SJCRH30 (cell line): ENCODE measurements around the gene HSD17B3. TPM values are rescaled to one million over a fixed set of nuclear protein-coding genes. Genes with fewer than 3 reads are reported as not detected.
"Not testable (repeated sequence)": the region's sequence is repeated elsewhere in the genome, so short reads cannot be mapped to it uniquely, and the experiment has no call there.

Experiments used
- DNase-seq, 2 experiments: peaks; one replicate each; pipeline ENCODE4 v3.0.0-alpha.2; 2015 to 2020
- H3K27ac ChIP-seq: fragments of 250-450 bp; sonication (Bioruptor Pico); 2 replicates; pipeline ENCODE4 v1.5.1; 2020; ENCODE audit warnings: mild to moderate bottlenecking, moderate library complexity
- H3K27me3 ChIP-seq: fragments of 250-450 bp; sonication (Bioruptor Pico); 2 replicates; pipeline ENCODE4 v1.5.1; 2020; ENCODE audit warnings: mild to moderate bottlenecking, moderate library complexity
- H3K36me3 ChIP-seq: fragments of 250-450 bp; sonication (Bioruptor Pico); 2 replicates; pipeline ENCODE4 v1.5.1; 2020; ENCODE audit warnings: mild to moderate bottlenecking, moderate library complexity
- H3K4me1 ChIP-seq: fragments of 250-450 bp; sonication (Bioruptor Pico); 2 replicates; pipeline ENCODE4 v1.5.1; 2020; ENCODE audit warnings: mild to moderate bottlenecking, moderate library complexity
- H3K4me3 ChIP-seq: fragments of 250-450 bp; sonication (Bioruptor Pico); 2 replicates; pipeline ENCODE4 v1.5.1; 2020; ENCODE audit warnings: mild to moderate bottlenecking, moderate library complexity
- H3K9me3 ChIP-seq: fragments of 250-450 bp; sonication (Bioruptor Pico); replicated peaks from 2 replicates; pipeline ENCODE4 v1.5.1; 2020; ENCODE audit warnings: mild to moderate bottlenecking, moderate library complexity
- total RNA-seq: library from RNA; depleted of rRNA; stranded (reverse); fragments of >200 nt; shearing (Covaris generic); gene quantifications from 2 replicates; pipeline ENCODE4 v1.2.3, GENCODE V29; 2014

HSD17B3 gene
- total RNA-seq, 1 experiment from 2014 or later = 0.20 TPM

DNA sequence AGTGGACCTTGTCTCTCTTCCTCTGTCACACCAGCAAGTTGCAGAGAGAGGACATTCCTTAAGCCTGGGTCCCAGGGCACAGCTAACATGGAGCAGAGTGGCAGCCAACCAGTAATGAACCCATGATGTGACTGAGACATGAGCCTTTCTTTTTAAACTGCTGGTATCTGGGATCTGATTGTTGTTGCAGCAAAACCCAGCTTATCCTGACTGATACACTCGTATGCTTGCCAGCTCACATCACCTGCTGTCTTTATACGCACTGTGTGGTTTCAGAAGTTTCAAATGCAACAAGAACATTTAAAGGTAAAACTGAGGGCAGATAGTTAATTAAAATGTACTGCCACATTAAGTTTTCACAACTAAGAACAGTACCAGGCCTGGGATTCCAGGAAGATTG lies 97.1 kb downstream of the HSD17B3 start:
- H3K4me3 ChIP-seq = no peak overlapping the region
- H3K27ac ChIP-seq = peak overlapping the region; percentile 71; the same call in 1 of the 2 replicates
- H3K4me1 ChIP-seq = peaks cover 16% of the 10 kb centered on the region
- H3K27me3 ChIP-seq = no peaks in the 10 kb centered on the region
- no peaks in the 10 kb centered on the region for H3K36me3 ChIP-seq
- peaks cover 7% of the 10 kb centered on the region for H3K9me3 ChIP-seq
- DNase-seq = no peak

DNA sequence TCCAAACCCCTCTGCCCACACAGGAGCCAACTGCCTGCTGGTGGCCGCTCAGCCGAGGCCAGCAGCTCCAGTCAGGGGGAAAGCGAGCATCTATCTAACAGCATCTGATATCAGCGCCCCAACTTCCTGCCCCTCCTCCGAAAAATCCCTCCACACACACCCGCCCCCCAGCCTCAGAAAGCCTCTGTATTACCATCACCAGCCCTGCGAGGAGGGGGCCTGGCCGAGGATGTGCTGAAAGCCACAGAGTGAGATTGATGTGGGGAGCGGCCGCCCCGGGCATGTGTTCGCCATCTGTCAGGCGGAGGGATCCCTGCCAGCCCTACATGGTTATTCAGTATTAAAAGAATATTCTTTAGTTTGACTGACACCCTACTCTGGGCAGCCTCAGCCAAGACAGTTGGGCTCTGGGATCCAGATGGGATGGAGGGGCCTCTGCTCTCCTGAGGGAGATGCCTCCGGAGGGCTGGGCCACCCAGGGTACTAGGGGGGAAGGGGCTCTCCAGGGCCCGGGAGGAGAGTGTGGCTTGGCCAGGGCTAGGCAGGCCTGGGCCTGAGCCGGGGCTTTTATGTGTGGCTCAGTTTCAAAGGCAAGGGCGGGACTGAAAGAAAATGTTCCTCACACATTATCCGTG lies 98.0 kb downstream of the HSD17B3 start:
- peak; percentile 98 to 99 for DNase-seq
- H3K36me3 ChIP-seq = no peaks in the 10 kb centered on the region
- H3K27ac ChIP-seq = peak overlapping the region; percentile 71
- peaks cover 7% of the 10 kb centered on the region for H3K9me3 ChIP-seq
- H3K4me3 ChIP-seq = peak overlapping the region; percentile 40
- H3K4me1 ChIP-seq = peaks cover 16% of the 10 kb centered on the region
- no peaks in the 10 kb centered on the region for H3K27me3 ChIP-seq

DNA sequence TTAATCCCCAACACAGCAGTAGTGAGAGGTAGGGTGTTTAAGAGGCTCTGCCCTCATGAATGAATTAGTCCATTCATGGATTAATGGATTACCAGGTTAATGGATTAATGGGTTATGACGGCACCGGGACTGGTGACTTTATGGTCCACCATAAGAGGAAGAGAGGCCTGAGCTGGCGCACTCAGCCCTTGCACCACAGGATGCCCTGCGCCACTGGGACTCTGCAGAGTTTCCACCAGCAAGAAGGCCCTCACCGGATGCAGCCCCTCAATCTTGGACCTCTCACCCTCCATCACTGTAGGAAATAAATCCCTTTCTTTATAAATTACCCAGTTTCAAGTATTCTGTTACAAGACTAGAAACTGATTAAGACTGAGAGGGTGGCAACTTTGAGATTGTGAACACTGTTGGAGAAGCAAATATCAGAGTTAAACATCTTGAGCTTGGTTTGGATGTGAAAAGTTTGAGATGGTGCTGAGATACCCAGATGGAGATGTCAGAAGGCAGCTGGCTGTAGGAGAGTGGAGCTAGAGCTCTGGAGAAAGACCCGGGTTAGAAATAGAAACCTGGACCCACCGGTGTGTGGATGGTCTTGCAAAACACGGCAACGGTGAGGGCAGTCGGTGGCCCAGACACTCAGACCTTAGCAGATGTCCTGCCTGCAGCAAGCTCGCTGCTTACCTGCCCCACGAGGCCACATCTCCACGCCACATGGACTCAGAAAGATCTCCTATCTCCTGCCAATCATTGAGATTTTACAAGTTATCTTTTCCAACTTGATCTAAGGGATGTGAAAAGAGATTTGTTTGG lies 98.8 kb downstream of the HSD17B3 start:
- H3K27me3 ChIP-seq = no peaks in the 10 kb centered on the region
- peaks cover 7% of the 10 kb centered on the region for H3K9me3 ChIP-seq
- no peak for DNase-seq
- peaks cover 16% of the 10 kb centered on the region for H3K4me1 ChIP-seq
- no peaks in the 10 kb centered on the region for H3K36me3 ChIP-seq
- peak overlapping the region; percentile 40 for H3K4me3 ChIP-seq
- peak overlapping the region; percentile 71 for H3K27ac ChIP-seq

DNA sequence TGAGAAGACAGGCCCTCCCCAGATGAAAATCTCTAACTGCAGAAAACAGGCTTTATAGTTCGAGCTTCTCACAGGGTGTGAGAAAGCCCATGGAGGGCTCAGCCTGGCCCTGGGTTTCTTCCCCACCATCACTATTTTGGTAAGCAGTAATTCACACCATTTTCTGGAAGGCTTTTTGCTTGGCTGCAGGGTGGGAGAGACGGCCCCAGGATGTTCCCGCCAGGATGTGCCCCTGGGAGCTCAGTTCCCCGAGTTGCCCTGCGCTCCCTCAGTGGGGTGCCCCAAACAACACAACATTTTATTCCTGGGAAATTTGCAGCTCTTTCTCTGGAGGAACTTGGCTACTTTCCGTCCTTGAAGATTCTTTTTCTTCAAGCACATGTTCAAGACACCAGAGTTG lies 100.8 kb downstream of the HSD17B3 start:
- no peak for DNase-seq
- Histone ChIP-seq H3K27me3 (no peaks in the 10 kb centered on the region), H3K4me3 (no peak overlapping the region), H3K9me3 (peaks cover 7% of the 10 kb centered on the region), H3K36me3 (no peaks in the 10 kb centered on the region), H3K27ac (no peak overlapping the region), H3K4me1 (peaks cover 16% of the 10 kb centered on the region)

DNA sequence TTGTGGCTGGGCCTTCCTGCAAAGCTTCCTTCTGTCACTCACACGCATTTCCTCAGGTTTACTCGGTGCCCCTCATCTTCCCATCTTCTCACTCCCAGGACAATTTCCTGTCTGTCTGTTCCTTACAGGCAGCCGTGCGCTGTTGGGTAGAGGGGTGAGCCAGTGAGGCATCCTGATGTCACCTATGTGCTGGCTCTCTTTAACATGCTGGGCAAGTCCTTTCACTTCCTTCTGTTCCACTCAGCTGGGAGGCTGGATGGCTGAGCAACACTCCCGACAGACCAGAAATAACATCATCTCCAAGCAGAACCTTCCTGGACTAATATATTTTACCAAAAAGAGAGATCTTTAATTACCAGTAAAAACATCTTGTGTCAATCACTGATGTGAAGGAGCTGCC lies 103.0 kb downstream of the HSD17B3 start:
- Histone ChIP-seq H3K36me3 (no peaks in the 10 kb centered on the region), H3K27ac (no peak overlapping the region), H3K27me3 (no peaks in the 10 kb centered on the region), H3K9me3 (no peaks in the 10 kb centered on the region), H3K4me3 (no peak overlapping the region), H3K4me1 (peaks cover 9% of the 10 kb centered on the region)
- no peak for DNase-seq

DNA sequence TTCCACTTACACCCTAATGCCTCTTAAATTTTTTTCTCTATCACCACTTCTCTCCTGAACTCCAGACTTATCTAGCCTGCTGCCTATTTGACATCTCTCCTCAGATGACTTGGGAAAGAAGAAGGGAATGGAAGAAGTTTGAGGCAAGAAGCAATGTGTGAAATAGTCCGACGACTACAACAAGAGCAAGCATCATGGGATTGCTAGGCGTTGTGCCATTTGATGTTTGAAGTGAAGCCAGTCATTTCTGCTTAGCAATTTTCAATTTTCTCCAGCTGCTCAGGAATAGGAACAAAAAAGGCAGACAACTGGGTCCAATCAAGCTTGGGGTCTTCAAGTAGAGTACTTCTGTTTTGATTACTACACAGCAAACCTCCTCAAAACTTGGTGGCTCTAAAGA lies 106.4 kb downstream of the HSD17B3 start:
- Histone ChIP-seq H3K27ac (no peak overlapping the region), H3K4me3 (no peak overlapping the region), H3K27me3 (no peaks in the 10 kb centered on the region), H3K9me3 (peaks cover 8% of the 10 kb centered on the region), H3K4me1 (peaks cover 7% of the 10 kb centered on the region; the same call in 1 of the 2 replicates), H3K36me3 (no peaks in the 10 kb centered on the region)
- no peak for DNase-seq

DNA sequence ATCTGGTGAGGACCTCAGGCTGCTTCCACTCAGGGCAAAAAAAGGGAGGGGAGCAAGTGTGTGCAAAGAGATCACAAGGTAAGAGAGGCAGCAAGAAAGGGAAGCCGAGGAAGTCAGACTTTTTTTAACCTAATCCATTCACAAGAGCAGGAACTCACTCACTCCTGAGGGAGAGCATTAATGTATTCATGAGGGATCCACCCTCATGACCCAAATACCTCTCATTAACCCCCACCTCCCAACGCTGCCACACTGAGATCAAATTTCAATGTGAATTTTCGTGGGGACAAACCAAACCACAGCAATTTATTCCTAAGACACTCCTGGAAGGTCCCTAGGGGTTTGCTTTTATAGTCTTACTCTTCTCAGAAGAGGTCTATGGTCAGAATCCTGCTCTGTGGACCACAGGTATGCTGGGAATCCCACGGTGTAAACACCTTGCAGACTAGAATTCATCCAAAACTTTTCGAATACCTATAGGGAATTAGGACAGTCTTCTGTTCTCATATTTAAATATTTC lies 108.7 kb downstream of the HSD17B3 start:
- Histone ChIP-seq H3K27me3 (no peaks in the 10 kb centered on the region), H3K4me1 (peaks cover 7% of the 10 kb centered on the region; the same call in 1 of the 2 replicates), H3K9me3 (peaks cover 11% of the 10 kb centered on the region), H3K4me3 (no peak overlapping the region), H3K36me3 (no peaks in the 10 kb centered on the region), H3K27ac (no peak overlapping the region)
- peak in 1 of 2 experiments; percentile 39 for DNase-seq

DNA sequence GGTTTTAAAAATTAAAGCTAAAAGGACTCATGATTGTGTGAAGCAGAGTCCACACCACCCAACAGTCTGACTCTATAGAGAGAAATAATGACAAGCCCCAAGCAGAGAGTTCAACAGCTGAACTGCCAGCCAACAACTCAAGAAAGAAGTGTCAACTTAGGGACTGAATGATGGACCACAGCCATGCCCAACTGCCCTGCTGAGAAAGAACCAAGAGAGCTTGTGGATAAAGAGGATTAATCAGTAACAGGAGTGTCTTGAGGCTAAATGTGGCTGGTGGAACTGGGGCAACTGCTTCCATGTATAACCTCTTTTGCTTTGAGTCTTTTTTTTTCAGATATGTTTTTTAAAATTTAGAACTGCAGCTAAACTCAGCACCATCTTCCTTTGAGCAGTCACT lies 109.3 kb downstream of the HSD17B3 start:
- DNase-seq = no peak

DNA sequence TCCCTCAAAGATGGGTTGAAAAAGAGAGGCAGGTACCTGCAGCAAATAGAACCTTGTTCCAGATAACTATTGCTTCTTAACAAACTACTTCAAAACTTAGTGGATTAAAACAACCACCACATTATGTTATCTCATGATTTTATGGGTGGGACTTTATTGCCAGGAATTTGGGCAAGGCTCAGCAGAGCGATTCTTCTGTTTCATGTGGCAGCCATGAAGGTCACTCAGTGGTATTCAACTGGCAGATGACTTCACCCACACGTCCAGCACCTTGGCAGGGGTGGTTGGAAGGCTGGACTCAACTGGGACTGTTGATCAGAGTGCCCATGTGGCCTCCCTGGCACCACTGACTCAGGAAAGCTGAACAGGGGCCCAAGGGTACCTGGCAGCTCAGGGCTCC lies 112.0 kb downstream of the HSD17B3 start:
- H3K4me1 ChIP-seq = peaks cover 21% of the 10 kb centered on the region; the same call in 1 of the 2 replicates
- H3K9me3 ChIP-seq = peaks cover 11% of the 10 kb centered on the region
- DNase-seq = no peak
- no peak overlapping the region for H3K4me3 ChIP-seq
- H3K27ac ChIP-seq = no peak overlapping the region
- no peaks in the 10 kb centered on the region for H3K36me3 ChIP-seq
- H3K27me3 ChIP-seq = no peaks in the 10 kb centered on the region

More for the DNA sequence above, 109.3 kb downstream of the HSD17B3 start:
- Histone ChIP-seq H3K4me3 (no peak overlapping the region), H3K36me3 (no peaks in the 10 kb centered on the region), H3K9me3 (peaks cover 11% of the 10 kb centered on the region), H3K27ac (no peak overlapping the region), H3K4me1 (peaks cover 7% of the 10 kb centered on the region; the same call in 1 of the 2 replicates), H3K27me3 (no peaks in the 10 kb centered on the region)

DNA sequence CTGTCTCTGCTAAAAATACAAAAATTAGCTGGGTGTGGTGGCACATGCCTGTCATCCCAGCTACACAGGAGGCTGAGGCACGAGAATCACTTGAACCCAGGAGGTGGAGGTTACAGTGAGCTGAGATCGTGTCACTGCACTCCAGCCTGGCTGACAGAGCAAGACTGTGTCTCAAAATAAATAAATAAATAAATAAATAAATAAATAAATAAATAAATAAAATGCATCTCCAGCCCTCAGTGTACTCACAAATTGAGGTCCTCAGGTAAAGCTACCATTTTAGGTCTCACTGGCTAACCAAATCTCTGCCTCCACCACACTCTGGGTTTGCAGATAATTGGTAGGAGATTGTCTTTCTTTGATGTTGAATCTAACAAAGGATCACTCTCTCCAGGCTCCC lies 112.4 kb downstream of the HSD17B3 start:
- peaks cover 11% of the 10 kb centered on the region for H3K9me3 ChIP-seq
- H3K27ac ChIP-seq, H3K36me3 ChIP-seq, H3K4me3 ChIP-seq, H3K27me3 ChIP-seq, DNase-seq: not testable (repeated sequence)
- H3K4me1 ChIP-seq = peaks cover 21% of the 10 kb centered on the region; the same call in 1 of the 2 replicates

DNA sequence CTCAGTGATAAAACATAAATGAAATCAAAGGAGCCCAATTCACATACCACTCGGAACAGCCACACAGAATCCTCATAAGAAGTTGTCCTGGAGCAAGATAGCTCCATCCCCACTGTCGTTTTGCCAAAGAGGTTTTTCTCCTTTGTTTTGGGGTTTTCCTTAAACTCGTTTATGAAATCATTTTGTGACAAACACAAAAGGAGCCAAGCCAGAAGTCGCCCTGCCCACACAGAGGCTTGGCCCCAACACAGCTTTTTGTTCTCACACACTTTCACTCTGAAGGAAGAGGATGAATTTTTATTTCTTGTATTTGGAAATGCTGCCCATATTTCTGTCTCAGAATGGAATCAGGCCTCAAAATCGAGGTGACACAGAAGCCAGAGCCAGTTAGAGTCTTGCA lies 113.4 kb downstream of the HSD17B3 start:
- Histone ChIP-seq H3K27ac (no peak overlapping the region), H3K27me3 (no peaks in the 10 kb centered on the region), H3K4me3 (no peak overlapping the region), H3K36me3 (no peaks in the 10 kb centered on the region), H3K9me3 (peaks cover 10% of the 10 kb centered on the region), H3K4me1 (peaks cover 21% of the 10 kb centered on the region; the same call in 1 of the 2 replicates)
- no peak for DNase-seq

DNA sequence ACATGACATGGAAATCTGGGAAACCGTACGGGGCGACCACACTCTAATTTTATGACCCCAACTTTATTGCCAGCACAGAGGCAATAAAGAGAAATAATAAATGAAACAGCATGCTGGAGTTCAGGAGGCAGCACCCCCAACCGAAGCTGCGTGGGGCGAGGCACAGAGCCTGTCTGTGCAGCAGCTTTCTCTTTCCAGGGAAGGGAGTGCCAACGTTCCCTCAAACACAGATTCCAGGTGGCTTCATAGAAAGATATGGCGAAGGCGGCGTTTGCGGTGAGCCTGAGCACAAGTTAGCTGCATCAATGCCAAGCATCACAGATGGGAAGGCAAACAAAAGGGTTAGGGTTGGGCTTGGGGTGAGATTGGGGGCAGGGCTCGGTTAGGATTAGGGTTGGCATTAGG lies 114.8 kb downstream of the HSD17B3 start:
- peaks cover 14% of the 10 kb centered on the region; the same call in 1 of the 2 replicates for H3K4me1 ChIP-seq
- H3K9me3 ChIP-seq = peaks cover 3% of the 10 kb centered on the region
- no peaks in the 10 kb centered on the region for H3K27me3 ChIP-seq
- no peaks in the 10 kb centered on the region for H3K36me3 ChIP-seq
- H3K4me3 ChIP-seq = peak overlapping the region; percentile 25
- peak overlapping the region; percentile 79 for H3K27ac ChIP-seq
- peak; percentile 53 to 60 for DNase-seq

DNA sequence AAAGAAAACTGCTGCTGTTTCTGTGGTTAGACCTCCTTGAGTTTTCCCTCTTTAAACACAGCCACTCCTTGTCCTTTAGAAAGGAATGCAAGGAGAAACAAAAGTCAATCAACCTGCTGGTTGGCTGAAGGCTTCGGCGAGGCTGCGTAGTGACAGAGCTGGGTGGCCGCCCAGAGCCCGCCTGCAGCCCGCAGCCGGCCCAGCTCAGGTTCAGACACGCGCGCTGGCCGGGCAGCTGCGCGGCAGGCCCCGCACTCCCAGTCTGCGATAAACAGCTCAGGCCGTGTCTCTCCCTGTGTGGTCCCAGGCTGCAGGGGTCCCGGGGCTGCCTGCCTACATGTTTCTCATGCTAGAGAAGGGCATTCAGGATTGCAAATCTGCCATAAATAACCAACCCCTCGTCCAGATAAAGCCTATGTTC lies 115.4 kb downstream of the HSD17B3 start:
- peak; percentile 92 to 93 for DNase-seq
- H3K4me1 ChIP-seq = peaks cover 14% of the 10 kb centered on the region; the same call in 1 of the 2 replicates
- peaks cover 3% of the 10 kb centered on the region for H3K9me3 ChIP-seq
- H3K27ac ChIP-seq = peak overlapping the region; percentile 79
- H3K27me3 ChIP-seq = no peaks in the 10 kb centered on the region
- H3K36me3 ChIP-seq = no peaks in the 10 kb centered on the region
- peak overlapping the region; percentile 25 for H3K4me3 ChIP-seq

DNA sequence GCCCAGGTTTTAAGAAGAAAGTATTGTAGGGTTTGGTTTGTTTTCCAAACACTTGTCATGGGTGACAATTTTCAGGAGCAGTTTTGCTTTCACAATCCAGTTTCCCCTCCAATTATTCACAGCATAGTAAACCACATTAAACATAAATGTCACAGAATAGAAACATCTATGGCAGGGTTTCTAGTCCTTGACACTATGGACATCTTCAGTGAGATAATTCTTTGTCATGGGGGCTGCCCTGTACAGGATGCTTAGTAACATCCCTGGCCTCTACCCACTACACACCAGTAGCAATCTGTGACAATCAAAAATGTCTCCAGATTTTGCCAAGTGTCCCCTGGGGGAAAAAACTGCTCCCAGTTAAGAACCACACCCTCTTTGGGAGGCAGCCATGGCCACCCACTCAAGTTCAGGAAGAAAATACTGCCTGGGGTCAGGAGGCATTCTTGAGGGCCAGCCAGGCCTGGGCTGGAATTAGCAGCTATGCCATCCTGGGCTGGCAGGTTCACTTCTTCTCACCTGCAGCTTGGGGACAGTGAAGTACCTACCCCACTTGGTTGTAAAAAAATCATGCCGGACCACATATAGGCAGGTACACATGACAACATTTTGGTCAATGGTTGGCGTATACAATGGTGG lies 116.3 kb downstream of the HSD17B3 start:
- no peaks in the 10 kb centered on the region for H3K27me3 ChIP-seq
- peaks cover 3% of the 10 kb centered on the region for H3K9me3 ChIP-seq
- no peaks in the 10 kb centered on the region for H3K36me3 ChIP-seq
- H3K4me1 ChIP-seq = peaks cover 14% of the 10 kb centered on the region; the same call in 1 of the 2 replicates
- no peak for DNase-seq
- no peak overlapping the region for H3K4me3 ChIP-seq
- H3K27ac ChIP-seq = peak overlapping the region; percentile 79; the same call in 1 of the 2 replicates
